Measurements from ENCODE around the gene SORCS1. TPM values are rescaled to one million over a fixed set of nuclear protein-coding genes. Genes with fewer than 3 reads are reported as not detected.
"Not testable (repeated sequence)": the region's sequence is repeated elsewhere in the genome, so short reads cannot be mapped to it uniquely, and the experiment has no call there.

SORCS1 gene
- polyA plus RNA-seq, 1 donor: 18.3 TPM

DNA sequence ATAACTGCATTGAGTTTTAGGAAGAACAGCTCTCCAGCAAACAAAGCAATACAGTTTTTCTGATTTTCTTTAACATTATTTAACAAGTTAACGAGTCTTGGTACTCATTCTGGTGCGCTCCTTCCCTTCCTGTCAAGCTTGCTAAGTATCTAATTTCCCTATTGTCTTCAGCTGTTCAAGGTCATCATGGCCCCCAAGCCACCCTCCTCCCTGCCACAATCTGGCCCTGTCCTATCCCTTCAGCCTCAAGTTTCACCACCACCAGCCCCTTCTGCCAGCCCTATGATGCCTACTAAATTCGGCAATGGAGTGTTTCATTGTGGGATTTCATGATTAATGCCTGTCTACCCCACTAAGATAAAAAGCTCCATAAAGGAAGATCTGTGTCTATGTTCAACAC, 121.0 kb downstream of the SORCS1 start:
- DNase-seq: no peak

DNA sequence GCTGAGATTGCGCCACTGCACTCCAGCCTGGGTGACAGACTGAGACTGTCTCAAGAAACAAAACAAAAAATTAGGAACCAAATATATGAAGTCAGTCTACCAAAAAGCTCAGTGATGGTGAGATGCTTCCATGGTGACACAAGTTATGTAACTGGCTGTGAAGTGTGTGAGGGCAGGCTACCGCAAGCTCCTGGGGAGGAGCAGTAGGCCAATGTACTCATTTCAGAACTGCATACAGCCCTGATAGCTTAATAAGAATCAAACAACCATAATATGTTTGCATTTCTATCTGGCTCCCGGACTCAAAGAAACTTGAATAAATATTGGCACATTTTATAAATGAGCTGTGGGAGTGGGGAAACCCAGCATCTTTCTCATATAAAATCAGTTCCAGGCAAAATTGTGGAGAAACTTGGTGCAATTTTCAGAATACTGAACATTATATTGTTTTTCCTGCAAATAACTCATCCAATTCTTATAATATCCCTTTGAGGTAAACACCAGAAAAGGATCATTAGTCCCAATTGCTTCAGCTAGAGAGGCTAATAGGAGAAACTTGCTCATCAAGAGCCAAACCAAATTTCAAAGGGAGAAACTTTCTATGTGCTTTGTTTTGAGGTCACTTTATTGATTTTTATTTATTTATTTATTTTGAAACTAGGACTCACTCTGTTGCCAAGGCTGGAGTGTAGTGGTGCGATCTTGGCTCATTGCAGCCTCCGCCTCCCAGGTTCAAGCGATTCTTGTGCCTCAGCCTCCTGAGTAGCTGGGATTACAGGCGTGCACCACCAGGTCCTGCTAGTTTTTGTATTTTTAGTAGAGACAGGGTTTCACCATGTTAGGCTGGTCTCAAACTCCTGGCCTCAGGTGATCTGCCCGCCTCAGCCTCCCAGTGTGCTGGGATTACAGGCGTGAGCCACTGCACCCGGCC, 127.0 kb downstream of the SORCS1 start:
- no peak for DNase-seq

DNA sequence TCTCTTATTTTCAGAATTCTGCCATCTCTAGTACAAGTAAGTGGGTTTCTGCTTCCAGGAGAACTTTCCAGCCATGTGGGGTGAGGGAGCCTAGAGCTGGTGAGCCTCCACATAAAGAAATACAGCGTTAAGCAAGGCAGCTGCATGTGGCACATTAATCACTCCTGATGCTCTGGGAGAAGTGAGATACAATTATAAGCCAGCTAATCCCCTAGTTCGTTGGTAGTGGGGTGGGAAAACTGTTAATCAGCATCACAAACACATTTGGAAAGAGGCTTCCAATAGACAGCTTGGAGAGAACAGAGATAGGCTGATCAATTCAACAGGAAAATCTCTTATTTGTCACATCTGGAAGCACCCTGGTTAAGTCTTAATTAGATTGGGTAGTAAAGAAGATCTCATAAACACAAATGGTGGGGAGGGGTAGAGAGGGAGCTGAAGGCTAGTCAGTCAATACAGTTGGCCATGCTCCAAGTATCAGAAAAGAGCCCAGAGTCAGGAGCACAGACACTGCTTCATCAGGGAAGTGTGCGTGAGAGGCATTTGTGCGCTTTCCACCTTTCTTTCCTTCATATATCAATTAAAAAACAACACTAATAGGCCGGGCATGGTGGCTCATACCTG, 130.6 kb downstream of the SORCS1 start:
- DNase-seq: no peak

DNA sequence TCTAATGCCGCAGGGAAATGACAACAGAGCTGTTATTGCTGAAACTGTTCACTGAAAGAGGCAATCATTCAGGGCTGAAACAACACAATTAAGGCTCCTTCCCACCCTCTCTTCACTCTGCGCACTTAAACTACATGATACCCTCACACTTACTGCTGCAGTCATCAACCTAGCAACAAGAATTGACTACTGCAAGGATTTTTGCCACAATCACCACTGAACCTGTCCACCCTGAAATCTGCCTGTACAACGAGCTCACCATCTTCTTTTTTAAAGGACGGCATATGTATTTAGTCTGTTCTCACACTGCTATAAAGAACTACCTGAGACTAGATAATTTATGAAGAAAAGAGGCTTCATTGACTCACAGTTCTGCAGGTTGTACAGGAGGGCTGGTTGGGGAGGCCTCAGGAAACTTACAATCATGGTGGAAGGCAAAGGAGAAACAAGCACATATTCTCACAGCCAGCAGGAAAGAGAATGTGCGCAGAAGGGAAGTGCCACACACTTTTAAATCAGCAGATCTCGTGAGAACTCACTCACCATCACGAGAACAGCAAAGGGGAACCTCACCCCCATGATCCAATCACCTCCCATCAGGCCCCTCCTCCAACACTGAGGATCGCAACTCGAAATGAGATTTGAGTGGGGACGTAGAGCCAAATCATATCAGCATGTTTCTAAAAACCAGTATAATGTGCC, 131.7 kb downstream of the SORCS1 start:
- no peak for DNase-seq

DNA sequence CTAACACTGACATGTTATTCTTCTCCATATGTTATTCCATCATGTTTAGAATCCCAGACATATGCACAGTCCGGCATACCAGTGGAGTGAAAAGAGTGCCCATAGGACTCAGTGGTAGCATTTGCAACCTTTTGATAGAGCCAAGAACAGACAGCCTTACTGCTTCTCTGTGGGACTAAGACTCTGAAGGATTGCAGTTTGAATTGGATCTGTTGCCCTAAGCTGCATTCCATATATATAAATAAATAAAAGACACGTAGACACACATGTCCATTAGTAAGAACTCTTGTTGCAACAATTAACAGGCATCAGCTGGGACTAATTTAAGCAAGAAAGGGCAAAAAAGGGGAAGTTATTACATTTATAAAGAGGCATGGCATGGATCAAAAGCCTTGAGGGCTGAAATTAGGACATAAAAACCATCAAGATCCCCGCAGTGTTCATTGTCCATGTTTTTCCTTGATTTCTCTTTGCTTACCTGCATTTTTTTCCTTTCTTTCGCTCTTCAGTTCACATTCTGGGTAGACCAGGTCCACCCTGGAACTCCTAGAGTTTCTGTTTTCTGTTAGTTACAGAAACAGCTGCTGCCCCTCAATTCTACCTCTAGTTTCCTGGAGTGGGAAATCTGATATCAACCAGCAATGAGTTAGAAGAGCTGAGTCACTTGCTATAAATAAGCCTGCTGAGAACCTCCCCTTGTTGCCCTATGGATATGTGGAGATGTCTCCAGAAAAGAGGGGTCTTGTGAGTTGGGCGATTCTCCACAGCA, 132.4 kb downstream of the SORCS1 start:
- peak; percentile 65 for DNase-seq

DNA sequence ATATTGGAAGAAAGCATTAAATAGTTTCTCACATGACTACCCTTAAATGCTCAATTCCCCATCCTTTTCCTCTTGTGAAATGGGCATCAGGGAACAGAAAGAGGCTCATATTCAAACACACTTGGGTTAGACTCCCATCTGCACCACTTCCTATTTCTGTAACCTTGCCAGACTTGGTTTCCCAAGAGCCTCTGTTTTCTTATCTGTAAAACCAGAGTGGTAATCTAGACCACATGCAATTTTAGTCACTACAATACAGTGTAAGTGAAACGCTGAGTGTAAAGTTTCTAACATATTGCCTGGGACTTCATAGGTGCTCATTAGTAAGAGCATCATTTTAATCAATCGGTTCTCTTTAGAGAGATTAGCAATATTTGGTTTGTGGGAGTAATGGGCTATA, 136.3 kb downstream of the SORCS1 start:
- DNase-seq: no peak

DNA sequence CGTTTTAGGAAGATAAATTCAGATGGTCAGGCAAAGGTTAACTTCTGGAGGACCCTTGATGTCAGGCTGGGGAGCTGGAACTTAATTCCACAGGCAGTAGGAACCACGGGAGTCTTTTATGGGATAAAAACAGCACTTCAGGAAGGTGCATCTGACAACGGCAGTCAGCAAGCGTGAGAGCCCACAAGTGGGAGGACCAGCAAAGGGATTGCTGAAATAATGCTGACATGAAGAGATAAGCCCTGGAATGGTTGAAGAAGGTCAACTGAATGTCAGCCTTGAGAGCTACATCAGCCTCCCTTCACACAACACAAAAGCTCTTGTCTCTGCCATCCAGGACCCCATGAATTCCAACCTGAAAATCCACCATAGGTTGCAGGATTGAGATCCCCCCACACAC, 138.8 kb downstream of the SORCS1 start:
- DNase-seq: no peak

DNA sequence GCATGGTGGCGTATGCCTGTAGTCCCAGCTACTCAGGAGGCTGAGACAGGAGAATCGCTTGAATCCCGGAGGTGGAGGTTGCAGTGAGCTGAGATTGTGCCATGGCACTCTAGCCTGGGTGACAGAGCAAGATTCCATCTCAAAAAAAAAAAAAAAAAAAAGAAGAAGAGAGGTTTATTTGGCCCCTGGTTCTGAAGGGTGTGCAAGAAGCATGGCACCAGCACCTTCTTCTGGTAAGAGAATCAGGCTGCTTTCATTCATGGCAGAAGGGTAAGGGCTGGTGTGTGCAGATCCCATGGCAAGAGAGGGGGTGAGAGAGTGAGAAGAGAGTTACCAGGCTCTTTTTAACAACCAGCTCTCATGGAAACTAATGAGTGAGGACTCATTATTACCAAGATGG, 140.5 kb downstream of the SORCS1 start:
- DNase-seq: not testable (repeated sequence)

DNA sequence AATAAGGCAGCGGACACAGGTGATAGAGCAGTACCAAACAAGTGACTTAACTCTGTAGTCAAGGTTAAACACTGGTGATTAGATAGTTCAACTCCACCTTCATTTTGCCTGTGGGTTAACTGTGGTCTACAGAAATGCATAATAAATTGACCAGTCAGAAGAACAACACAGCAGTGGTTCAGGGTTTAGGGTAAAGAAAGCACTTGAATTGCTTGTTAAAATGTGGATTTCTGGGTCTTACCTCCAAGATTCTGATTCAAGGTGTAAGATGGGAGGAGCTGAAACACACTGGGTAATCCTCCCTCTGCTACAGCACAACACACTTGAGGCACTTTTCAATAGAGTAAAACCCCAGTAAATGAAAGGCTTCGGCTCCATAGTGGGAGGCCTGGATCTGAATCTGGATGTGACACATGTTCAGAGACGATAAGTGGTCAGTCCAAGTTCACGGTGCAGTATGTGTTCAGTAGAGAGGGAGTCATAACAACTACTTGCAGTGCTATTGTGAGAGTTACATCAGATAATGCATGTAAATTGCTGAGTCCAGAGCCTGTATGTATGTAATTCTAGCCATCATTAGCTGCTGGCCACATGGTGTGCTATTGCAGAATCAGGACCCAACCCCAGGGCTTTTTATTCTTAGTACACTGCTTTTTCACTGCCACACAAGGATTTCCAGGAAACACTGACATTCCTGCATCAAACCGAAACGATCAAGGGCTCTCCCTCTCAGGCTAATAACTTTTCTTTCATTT, 141.7 kb downstream of the SORCS1 start:
- DNase-seq: no peak

DNA sequence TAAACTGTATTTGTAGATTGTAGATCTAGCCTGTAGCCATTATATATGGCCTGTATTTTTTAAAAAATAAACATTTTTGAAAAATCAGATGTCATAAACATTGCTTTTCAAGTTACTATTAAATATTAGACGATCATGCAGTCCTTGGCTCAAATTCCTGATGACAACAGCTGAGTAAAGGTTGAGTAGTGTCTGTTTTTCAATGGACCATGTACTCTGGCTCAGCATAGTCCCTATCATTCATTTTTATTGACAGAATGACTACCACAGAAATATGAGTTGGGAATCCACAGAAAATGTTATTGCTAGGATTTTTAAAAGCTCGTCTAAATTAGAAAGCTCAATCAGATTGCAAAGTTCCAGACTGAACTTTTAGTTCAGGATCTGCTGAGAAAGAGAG, 145.4 kb downstream of the SORCS1 start:
- no peak for DNase-seq

DNA sequence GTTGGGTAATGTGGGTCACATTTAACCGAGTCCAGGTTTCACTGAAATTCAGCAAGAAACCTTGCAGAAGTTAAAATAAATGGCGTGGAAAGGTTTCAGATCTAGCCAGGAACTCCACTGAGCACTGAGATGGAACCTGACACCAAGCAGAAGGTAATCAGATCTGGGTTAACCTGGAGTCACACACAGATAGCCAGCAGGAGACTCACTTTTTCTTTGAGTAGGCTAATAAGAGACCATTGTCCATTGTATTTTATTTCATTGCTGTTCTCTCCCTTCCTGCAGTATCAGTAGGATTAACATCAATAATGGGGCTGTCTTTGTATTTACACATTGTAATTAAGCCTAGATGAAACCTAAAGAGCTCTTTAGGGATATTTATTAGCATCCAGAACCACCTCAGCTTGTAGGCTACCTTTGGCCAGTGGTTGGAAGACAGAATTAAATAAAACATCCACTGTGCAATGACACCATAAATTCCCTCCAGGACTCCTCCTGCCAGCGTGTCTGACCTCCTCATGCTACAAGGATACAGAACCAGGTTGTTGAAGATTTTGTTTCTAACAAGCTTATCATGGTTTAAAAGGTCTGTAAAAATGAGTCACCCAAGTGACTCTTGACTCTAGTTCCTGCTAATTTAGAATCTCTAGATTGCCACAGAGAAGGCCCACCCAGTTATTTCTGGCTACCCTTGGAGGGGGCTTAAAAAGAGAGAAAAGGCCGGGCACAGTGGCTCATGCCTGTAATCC, 151.1 kb downstream of the SORCS1 start:
- DNase-seq: no peak

DNA sequence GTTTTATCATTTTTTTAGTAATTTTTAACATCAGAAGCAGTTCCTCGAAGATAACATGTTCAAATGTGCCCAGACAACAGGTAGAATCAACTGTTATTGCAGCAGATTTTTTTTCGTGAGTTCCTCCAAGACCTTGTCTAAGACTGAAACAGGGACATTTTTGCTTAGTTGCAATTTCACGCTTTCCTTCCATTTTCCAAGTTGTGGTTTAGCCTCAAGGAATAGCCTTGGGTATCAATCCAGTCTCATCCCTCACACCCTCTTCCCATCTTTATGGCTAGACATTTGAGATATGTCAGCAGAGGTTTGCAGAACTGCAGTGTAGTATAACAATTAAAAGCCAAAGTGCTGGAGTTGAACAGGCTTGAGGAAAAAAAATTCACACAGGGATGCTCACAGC, 152.5 kb downstream of the SORCS1 start:
- no peak for DNase-seq

DNA sequence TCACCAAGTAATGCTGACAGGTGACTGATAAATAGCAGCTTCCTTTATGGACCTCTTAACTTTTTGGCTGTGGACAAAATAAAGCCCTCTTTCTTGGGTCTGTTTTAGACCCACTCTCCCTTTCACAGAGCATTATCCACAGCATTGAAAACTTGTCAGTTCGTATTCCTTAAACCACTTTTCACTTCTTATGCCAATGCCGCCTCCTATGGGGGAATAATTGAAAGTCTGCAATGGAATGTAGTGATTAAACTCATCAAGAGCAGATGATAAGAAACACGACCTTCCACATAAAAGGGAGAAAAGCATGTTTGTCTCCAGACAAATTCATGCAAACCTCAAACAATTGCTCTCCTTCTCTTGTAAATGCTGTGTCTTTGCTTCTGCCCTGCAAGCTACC, 153.4 kb downstream of the SORCS1 start:
- DNase-seq: no peak

DNA sequence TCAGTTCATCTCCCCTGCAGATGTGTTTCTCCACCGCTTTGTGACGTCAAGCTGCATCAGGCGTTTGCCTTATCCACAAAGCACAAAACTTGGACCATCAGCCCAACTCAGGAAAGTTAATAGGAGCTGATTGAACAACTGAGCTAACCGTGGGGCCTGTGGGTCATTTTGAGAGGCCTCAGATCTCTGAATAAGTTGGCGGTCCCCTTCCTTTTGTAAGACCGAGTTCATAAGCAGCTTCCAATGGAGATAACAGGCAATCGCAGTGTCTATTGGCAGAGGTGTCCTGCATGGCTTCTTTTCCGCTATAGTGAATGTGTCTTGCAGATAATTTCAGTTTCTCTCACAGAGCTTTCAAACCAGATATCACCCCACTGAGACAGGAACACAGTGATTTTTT, 154.0 kb downstream of the SORCS1 start:
- no peak for DNase-seq

DNA sequence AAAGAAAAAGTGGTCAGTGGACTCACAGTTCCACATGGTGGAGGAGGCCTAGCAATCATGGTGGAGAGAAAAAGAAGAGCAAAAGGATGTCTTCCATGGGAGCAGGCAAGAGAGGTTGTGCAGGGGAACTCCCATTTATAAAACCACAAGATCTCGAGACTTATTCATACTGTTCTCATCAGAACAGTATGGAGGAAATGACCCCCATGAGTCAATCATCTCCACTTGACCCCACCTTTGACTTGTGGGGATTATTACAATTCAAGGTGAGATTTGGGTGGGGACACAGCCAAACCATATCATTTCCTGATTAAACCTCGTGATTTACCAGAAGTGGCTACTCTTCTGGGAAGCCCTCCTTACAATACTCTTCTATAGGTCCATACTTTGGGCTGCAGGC, 160.1 kb downstream of the SORCS1 start:
- DNase-seq: no peak

DNA sequence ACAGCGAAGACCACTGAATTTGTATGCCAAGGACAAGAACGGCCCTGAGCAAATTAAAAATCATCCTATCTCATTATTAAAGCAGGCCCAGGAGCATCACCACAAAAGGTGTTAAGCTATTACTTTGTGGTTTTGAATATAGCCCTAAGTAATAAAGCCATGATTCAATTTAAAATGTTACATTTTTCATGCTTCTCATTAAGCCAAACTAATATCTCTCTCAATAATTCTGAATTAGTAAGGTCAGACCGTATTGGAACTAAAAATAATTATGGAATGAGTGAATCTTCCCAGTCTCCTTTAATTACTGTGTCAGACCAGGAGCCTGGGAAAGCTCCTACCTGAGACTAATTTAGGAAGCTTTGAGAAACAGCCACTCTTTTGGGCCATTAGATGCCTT, 162.4 kb downstream of the SORCS1 start:
- DNase-seq: no peak

DNA sequence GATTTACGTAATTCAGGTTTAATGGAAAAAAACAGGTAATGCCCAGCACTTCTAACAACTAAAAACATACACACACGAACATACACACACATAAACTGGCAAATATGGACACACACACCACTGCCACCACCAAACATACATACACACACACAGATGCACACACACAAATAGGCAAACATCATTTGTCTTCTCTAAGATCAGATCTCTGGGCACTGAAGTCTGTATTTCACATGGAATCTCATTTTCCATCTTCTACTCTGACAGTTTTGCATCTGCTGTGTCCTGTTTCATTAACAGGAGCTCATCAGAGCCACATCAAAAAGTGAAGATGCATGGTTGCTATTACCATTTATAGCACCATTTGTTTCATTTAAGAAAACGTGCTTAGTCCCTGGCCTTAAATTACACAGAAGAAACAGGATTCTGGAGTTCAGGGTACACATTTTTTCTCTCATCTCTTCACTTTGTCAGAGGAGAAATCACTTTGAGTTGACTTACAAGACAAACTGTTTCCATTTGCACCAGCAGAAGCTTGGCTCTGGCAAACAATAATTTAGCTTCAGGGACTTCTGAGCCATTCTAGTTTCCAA, 165.3 kb downstream of the SORCS1 start:
- DNase-seq: no peak

DNA sequence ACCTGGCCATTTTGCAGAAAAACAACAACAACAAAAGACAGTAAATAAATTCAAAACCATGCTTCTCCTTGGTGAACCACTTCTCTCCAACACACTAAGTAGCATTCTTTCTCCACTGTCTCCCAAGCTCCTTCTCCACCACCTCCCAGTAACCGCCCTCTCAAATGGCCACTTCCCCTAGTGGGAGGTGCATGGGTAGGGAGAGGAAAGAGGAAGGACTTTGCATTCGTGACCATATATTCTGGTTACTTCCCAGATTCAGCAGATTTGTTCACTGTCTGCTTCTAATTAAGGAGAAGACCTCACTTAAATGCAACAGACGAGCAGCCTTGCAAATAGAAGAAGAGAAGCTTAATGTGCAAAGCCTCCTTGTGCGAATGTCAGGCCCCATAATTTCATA, 166.8 kb downstream of the SORCS1 start:
- no peak for DNase-seq

DNA sequence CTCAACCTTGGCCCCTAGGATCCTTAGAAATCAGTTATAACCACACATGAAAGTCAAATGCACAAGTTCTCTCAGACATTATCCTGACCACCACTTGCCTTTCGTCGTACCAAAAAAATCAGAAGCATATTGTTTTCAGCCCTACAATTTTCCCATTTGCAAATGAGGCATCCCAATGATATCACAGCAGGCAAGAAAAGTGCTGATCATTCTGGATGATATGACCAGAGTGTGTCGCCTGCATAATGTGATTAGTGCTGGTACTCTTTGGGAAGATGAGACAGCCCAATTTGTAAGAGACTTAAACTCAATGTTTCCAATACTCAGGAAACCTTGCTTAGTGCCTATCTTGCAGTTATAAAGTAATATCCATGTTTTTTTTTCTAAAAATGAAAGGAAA, 168.0 kb downstream of the SORCS1 start:
- DNase-seq: no peak

DNA sequence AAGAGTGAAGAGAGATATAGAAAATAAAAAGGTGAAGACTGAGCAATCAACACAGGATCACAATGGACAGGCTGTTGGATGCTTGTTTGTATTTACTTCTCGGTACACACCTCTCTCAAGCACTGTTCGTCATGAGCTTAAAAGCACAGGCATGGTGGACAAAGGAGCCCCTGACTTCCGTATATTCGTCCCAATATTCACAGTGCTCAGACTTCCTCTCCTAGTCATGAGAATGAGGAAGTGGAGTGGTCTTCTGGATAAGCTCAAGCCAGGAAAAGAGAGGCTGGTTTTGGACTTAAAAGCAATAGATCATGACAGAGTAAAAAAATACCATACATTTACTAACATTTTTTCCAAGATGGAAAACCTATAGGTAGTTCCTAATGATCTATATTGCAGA, 172.5 kb downstream of the SORCS1 start:
- no peak for DNase-seq

Measured in left kidney (tissue), 2 donors.